ENCODE data around the gene WSB1. TPM values are rescaled to one million over a fixed set of nuclear protein-coding genes. Genes with fewer than 3 reads are reported as not detected.

WSB1 gene
- total and polyA plus RNA-seq, 8 donors: 41.3 to 84.3 (median 53.6) TPM

GRCh38 chr17:27346228-27346899 lies 52.5 kb downstream of the WSB1 start:
- 81 to 86% methylated on average over 8 of the region's 8 CpGs for WGBS, 2 donors
- H3K36me3 ChIP-seq: no peaks in the 10 kb centered on the region
- no peaks in the 10 kb centered on the region for H3K27me3 ChIP-seq
- no peak for TF ChIP-seq CTCF (IDR thresholded peaks at IDR 0.05)
- no peaks in the 10 kb centered on the region for H3K9me3 ChIP-seq
- no peak overlapping the region for H3K27ac ChIP-seq
- ATAC-seq: no peak
- peaks cover 0 to 3% (median 0%) of the 10 kb centered on the region in 3 donors for H3K4me1 ChIP-seq
- no peak for DNase-seq
- no peak for FAIRE-seq
- H3K4me3 ChIP-seq: no peak overlapping the region
- intact Hi-C loops (cut with DNase I): no loop called here

- Histone ChIP-seq H3K4me1 (peaks cover 0 to 11% (median 0%) of the 10 kb centered on the region in 3 donors), H3K9me3 (no peaks in the 10 kb centered on the region), H3K27ac (peak overlapping the region in 1 of 4 donors; percentile 80), H3K27me3 (no peaks in the 10 kb centered on the region), H3K36me3 (no peaks in the 10 kb centered on the region), H3K4me3 (no peak overlapping the region)
- WGBS, 2 donors: 84% methylated on average over 2 of the region's 2 CpGs
- intact Hi-C loops (cut with DNase I): no loop called here
- FAIRE-seq (no peak), DNase-seq (no peak), ATAC-seq (no peak)
- TF ChIP-seq CTCF (IDR thresholded peaks at IDR 0.05): no peak
Observed at GRCh38 chr17:27348196-27348595, 54.3 kb downstream of the WSB1 start.

GRCh38 chr17:27349540-27350021 lies 55.7 kb downstream of the WSB1 start:
- TF ChIP-seq CTCF (IDR thresholded peaks at IDR 0.05): no peak
- H3K4me1 ChIP-seq: peaks cover 0 to 15% (median 0%) of the 10 kb centered on the region in 3 donors
- DNase-seq (peak in 2 of 6 donors; percentile 49 to 78), FAIRE-seq (no peak), ATAC-seq (no peak)
- no peaks in the 10 kb centered on the region for H3K9me3 ChIP-seq
- intact Hi-C loops (cut with DNase I): loop anchor here in 2 of 3 donors (10.0 kb wide), 2 partner anchors 255 to 295 kb away; no protein-coding TSS in a partner anchor
- H3K27ac ChIP-seq: peak overlapping the region; percentile 27 to 80 (median 52)
- peak overlapping the region in 1 of 4 donors; percentile 47 for H3K4me3 ChIP-seq
- 82 to 91% methylated on average over 27 to 34 of the region's 34 CpGs for WGBS, 2 donors
- H3K27me3 ChIP-seq: no peaks in the 10 kb centered on the region
- H3K36me3 ChIP-seq: no peaks in the 10 kb centered on the region

GRCh38 chr17:27351759-27352158 lies 57.8 kb downstream of the WSB1 start:
- 94 to 95% methylated on average over 2 of the region's 2 CpGs for WGBS, 2 donors
- Histone ChIP-seq H3K4me1 (peaks cover 0 to 13% (median 0%) of the 10 kb centered on the region in 3 donors), H3K27me3 (no peaks in the 10 kb centered on the region), H3K4me3 (no peak overlapping the region), H3K9me3 (no peaks in the 10 kb centered on the region), H3K36me3 (no peaks in the 10 kb centered on the region), H3K27ac (no peak overlapping the region)
- no peak for TF ChIP-seq CTCF (IDR thresholded peaks at IDR 0.05)
- no peak for FAIRE-seq
- intact Hi-C loops (cut with DNase I): loop anchor here in 2 of 3 donors (10.0 kb wide), 2 partner anchors 253 to 293 kb away; no protein-coding TSS in a partner anchor
- ATAC-seq: no peak
- DNase-seq: no peak
